ENCODE results near the gene GPR12. TPM values are rescaled to one million over a fixed set of nuclear protein-coding genes. Genes with fewer than 3 reads are reported as not detected.

GPR12 gene
- total RNA-seq, 1 donor from 2014 or later, result not detected

DNA sequence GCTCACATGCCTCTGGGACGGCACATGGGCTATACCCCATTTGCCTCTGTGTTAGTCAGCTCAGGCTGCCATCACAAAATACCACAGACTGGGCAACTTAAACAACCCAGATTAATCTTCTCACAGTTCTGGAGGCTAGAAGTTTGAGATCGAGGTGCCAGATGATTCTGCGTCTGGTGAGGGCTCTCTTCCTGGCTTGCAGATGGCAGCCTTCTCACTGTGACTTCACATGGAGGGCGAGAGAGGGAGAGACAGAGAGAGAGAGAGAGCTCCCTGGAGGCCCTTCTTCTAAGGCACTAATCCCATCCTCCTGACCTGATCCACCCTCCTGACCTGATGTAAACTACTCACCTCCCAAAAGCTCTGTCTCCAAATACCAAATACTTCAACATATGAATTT is 55.0 kb downstream of the GPR12 start:
- DNase-seq (ENCODE audit: low read depth), result no peak

Other genes starting within 250 kb of the GPR12 start
- 12.5 and 16.1 TPM in 2 replicates for gene WASF3, start 203.1 kb downstream of the GPR12 start, total RNA-seq